GM21360 (cell line): ENCODE results near the gene GALNT11.

Experiments used
- ATAC-seq: cut with Tn5 transposase; IDR thresholded peaks from one replicate; pipeline ENCODE4 v1.9.1; 2021; ENCODE audit warnings: mild to moderate bottlenecking, moderate library complexity; ENCODE audit not compliant: unreplicated experiment

Gene GALNT11

GRCh38 chr7:152115021-152115718 is 89.7 kb downstream of the GALNT11 start:
- no peak for ATAC-seq

DNA sequence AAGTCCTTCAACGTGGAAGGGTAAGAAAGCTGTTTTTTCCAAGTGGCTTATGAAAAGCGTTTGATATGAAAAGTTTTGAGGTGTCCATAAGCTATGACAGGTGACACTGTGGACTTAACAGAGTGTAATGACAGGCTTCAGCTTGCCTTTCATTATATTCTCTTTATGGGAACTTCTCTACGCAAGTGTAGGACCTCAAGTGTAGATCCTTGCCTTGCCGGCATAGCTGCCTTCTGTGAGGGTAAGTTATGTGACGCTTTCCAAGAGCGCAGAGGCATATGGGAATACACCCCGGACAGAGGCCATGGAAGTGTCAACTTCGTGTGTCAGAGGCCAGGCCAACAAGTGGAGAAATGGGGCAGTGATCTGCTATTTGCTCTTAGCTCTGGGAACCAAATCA is 91.9 kb downstream of the GALNT11 start:
- no peak for ATAC-seq

GRCh38 chr7:152120210-152120609 is 94.7 kb downstream of the GALNT11 start:
- ATAC-seq = no peak

DNA sequence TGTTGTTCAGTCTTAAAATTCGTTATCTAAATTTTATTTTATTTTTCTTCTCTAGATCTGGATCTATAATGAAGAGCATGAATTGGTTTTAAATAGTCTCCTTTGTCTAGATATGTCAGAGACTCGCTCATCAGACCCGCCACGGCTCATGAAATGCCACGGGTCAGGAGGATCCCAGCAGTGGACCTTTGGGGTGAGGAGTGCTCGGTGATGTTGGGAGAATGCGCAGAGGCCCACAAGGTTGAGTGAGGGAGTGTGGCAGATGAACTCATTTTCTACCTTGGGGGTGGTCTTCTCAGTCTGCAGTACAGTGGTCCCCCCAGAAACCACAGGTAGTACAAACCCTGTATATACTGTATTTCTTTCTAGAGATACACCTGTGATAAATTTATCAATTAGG is 95.3 kb downstream of the GALNT11 start:
- ATAC-seq = no peak

DNA sequence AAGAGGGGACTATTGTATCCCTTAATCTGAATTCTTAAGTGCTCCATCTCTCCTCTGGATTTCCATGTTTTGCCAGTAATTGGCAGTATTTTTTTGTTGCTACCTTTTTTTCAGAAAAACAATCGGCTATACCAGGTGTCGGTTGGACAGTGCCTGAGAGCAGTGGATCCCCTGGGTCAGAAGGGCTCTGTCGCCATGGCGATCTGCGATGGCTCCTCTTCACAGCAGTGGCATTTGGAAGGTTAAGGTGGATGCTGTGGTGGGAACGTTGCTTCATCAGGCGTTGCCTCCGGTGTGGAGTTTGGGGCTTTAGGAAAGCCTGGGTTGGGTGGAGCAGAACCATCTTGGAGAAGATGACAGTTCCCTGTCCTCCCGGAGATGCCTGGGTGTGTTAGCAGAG is 96.0 kb downstream of the GALNT11 start:
- no peak for ATAC-seq

GRCh38 chr7:152122540-152122939 is 97.1 kb downstream of the GALNT11 start:
- ATAC-seq = no peak

DNA sequence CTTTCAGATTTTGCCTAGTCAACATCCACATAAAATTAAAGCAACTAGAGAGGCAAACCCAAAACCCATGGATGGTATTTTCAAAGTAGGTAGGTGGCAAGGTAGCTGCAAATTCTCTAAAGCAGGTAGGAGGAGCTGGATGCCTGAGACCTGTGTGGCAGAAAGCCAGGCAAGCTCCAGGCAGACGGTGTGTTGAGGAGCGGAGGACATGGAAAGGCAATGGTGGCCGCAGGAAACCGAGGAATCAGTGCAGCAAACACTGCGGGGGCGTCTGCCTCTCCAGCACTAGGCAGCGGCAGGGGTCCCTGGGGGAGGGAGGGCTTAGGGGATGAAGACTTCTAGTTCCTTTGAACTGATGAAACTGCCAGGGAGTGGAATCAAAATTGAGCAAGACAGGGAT is 101.3 kb downstream of the GALNT11 start:
- ATAC-seq = no peak

DNA sequence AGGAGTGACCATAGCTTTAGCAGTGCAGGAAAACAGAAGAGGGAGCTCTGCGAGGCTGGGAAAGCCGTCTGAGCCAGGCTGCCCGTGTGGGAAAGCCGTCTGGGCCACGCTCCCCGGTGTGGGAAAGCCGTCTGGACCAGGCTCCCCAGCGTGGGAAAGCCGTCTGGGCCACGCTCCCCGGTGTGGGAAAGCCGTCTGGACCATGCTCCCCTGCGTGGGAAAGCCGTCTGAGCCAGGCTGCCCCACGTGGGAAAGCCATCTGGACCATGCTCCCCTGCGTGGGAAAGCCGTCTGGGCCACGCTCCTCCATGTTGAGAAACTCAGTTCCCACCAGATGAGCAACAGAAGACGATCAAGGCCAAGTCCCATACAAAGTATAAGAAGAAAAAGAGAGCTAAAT is 101.8 kb downstream of the GALNT11 start:
- no peak for ATAC-seq

GRCh38 chr7:152128252-152128651 is 102.8 kb downstream of the GALNT11 start:
- no peak for ATAC-seq

DNA sequence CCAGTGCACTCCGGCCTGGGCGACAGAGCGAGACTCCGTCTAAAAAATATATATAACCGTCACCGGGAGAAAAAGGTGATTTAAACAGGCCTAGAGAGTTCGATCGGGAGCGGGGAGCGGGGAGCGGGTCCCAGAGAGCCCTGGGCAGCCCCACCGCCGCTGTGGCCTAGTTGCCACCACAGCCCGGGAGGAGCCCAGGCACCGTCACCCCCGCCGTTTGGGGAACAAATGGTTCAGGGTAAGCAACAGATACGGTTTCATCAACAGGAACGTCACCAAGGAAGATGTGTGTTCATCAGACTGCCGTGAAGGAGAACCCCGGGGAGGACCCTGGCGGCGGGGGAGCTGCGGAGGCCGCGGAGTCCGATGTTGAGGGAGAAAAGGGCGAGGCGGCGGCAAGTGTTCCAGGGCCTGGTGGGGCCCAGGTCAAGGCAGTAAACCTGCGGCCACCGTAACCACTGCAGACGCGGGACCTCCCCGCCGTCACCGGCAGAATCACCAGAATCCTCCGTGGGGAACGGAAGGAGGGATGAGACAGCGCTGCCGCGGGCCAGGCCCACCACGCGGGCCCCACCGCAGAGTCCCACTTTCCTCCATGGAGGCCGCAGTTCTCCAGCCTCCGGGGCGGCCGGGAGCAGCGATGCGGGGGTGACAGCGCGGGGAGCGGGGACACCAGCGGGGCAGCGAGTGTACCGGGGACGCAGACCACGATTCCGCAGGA is 103.4 kb downstream of the GALNT11 start:
- ATAC-seq = no peak

DNA sequence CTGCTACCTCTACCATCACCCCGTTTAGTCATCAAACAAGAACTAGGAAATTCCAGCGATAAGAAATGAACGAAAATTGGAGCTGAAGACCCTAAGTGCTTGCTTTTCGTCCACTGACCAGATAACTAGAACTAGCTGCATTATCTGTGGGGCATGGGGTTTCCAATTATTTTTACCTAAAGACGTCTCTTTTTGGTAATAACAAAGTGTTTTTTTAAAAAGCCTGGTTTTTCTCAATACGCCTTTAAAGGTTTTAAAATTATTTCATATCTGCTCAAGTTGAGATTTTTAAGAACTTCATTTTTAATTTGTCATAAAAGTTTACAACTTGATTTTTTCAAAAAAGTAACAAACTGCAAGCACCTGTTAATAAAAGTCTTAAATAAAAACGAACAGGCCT is 104.2 kb downstream of the GALNT11 start:
- ATAC-seq = no peak

DNA sequence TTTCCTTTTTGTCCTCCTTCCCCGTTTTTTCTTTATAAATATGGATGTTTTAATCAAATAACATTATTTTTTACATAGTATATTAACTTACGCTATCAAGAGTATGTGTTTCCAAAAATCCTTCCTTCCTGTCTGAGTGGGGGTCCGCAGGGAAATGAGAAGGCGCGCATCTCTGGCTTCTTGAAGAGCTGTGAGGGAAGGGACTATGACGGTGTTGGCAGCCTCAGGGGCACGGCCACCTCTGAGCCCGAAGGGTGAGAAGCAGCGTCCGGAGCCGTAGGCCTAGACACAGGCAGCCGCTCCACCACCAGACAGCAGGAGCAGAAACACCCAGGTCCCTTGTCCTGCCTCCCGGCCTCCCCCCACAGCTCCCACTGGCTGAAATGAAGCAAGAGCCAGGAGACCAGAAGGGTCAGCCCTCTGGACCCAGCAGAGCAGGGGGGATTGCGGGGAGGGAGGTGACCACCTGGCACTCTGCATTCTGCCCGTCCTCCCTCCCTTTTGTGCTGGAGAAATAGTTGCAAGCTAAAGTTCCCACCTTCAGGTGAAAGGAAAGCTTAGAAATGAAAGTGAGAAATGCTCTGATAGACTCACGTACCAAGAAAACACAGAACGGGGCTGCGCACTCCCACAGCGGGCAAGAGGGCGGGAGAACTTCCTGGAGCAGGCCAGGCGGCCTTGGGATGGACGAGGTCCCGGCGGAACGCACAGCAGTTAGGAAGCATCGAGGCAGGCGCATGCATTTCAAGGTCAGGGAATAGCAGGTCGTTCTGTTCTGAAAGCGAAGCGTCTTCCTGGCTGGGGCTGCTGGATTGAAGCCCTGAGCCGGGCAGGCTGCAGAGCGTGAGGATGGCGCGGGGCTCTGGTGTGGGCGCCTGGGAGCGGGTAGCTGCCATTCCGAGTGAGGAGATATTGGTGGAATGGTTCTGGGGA is 105.5 kb downstream of the GALNT11 start:
- no peak for ATAC-seq

- no peak for ATAC-seq
Measured at GRCh38 chr7:152131981-152132494, 106.6 kb downstream of the GALNT11 start.

DNA sequence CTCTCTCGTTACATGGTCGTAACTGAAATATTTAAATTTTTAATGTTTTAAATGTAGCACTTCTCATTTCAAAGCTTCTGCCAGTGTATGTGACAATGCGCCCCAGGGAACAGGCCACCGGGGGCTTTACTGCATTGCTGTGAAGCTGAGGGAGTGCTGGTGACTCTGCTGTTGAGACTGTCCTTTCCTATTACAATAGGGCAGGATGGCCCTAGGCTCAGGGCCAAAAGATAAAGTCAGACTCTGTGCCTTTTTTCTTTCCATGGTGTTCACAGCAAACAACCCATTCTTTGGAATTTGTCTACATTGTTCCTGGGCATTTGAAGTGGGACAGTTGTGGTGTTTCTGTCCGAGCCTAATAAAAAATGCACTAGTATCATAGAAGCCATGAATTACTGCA is 107.3 kb downstream of the GALNT11 start:
- ATAC-seq = no peak

DNA sequence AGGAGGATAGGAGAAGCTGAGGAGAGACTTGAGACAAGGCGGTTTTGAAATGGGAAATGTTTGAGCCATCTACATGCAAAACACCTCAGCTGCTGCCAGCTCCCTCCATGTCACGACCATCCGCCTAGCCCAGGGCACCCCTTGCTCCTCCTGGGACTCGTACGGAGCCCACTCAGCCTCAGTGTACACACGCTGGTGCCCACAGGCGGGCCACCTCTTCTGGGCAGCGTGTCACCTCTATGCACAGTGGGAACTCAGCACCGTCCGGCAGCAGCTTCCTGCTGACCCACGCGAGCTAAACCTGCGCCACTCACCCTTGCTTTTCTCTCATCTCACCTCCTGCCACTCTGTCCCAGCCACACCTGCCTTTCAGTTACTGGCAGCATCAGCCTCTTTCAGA is 108.3 kb downstream of the GALNT11 start:
- no peak for ATAC-seq

DNA sequence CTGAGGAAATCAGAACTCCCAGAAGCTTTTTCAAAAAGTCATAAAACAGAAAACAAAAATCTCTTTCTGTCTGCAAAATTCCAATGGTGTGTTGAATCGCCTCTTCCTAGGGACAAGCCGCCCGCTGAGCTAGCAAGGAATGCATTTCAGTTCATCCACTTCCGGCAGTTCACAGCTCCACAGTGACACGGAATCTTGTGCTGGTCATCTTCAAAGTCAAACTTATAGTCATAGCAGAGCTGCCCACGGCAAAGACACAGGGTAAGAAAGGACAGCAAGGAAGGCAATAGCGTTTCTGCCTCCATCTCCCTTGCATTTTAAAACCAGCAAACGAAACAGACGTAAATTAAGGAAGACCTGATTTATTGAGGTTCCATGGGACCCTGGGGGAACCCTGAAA is 111.2 kb downstream of the GALNT11 start:
- no peak for ATAC-seq

GRCh38 chr7:152137476-152138025 is 112.1 kb downstream of the GALNT11 start:
- no peak for ATAC-seq

GRCh38 chr7:152140067-152140466 is 114.6 kb downstream of the GALNT11 start:
- no peak for ATAC-seq

DNA sequence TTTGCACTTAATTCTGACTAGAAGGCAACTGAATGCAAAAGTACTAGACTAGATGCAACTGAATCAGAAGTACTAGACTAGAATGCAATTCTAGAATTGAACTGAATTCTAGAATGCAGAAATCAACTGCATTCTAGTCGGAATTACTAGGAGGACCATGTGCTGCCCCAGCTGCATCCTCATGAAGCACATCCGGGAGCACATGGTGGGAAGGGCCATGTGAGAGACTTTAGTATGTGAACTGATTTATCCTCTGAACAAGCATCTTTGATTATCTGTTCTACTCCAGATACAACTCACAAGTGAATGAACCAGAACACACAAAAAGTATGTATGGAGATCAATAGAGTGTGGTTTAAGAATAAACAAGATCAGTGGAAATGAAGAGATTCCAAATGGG is 115.1 kb downstream of the GALNT11 start:
- ATAC-seq = no peak

- no peak for ATAC-seq
Measured at GRCh38 chr7:152142976-152143595, 117.6 kb downstream of the GALNT11 start.
